H9 (cell line): ENCODE measurements around the gene ERC1. TPM values are rescaled to one million over a fixed set of nuclear protein-coding genes. Genes with fewer than 3 reads are reported as not detected.

Source experiments
- DNase-seq: peaks from one replicate; pipeline ENCODE4 v3.0.0-alpha.2; 2017
- H2AFZ ChIP-seq: one replicate; pipeline ENCODE4 v1.6.1; 2013; ENCODE audit warnings: mild to moderate bottlenecking, low read length, control low read depth, moderate library complexity
- H2AK5ac ChIP-seq: 2 replicates; pipeline ENCODE4 v1.6.1; 2013; ENCODE audit warnings: low read length, control low read depth, mixed read lengths; ENCODE audit not compliant: insufficient read length
- H2BK120ac ChIP-seq: one replicate; pipeline ENCODE4 v1.6.1; 2013; ENCODE audit warnings: low read depth, mild to moderate bottlenecking, low read length, control low read depth, inconsistent platforms; ENCODE audit not compliant: poor library complexity, severe bottlenecking
- H2BK12ac ChIP-seq: 2 replicates; pipeline ENCODE4 v1.6.1; 2013; ENCODE audit warnings: low read length, control low read depth, mixed read lengths, low read depth; ENCODE audit not compliant: insufficient read length
- H2BK15ac ChIP-seq: 2 replicates; pipeline ENCODE4 v1.6.1; 2013; ENCODE audit warnings: low read depth, low read length, control low read depth
- H2BK20ac ChIP-seq: one replicate; pipeline ENCODE4 v1.6.1; 2013; ENCODE audit warnings: low read depth, mild to moderate bottlenecking, low read length, control low read depth, inconsistent platforms; ENCODE audit not compliant: poor library complexity, severe bottlenecking
- H2BK5ac ChIP-seq: 2 replicates; pipeline ENCODE4 v1.6.1; 2013; ENCODE audit warnings: low read length, control low read depth, mixed read lengths; ENCODE audit not compliant: insufficient read length
- H3K14ac ChIP-seq: 2 replicates; pipeline ENCODE4 v1.6.1; 2013; ENCODE audit warnings: low read length, control low read depth; ENCODE audit not compliant: insufficient read depth
- H3K18ac ChIP-seq: 2 replicates; pipeline ENCODE4 v1.6.1; 2013; ENCODE audit warnings: low read depth, mild to moderate bottlenecking, mixed read lengths, low read length, control low read depth; ENCODE audit not compliant: insufficient read length
- H3K23ac ChIP-seq: 2 replicates; pipeline ENCODE4 v1.6.1; 2013; ENCODE audit warnings: low read length, control low read depth, mixed read lengths, low read depth; ENCODE audit not compliant: insufficient read length
- H3K23me2 ChIP-seq: 2 replicates; pipeline ENCODE4 v1.6.1; 2013; ENCODE audit warnings: low read depth, mild to moderate bottlenecking, mixed read lengths, low read length, control low read depth; ENCODE audit not compliant: insufficient read length, poor library complexity, severe bottlenecking
- H3K27ac ChIP-seq: 2 replicates; pipeline ENCODE4 v1.5.1; 2013; ENCODE audit warnings: low read length, control low read depth, mixed read lengths, low read depth; ENCODE audit not compliant: insufficient read length
- H3K27me3 ChIP-seq: 2 replicates; pipeline ENCODE4 v1.6.1; 2013; ENCODE audit warnings: low read length, control low read depth, inconsistent platforms; ENCODE audit not compliant: insufficient read depth
- H3K4ac ChIP-seq: 2 replicates; pipeline ENCODE4 v1.6.1; 2013; ENCODE audit warnings: low read depth, mild to moderate bottlenecking, control low read depth, inconsistent platforms, low read length, moderate library complexity
- H3K4me1 ChIP-seq: 2 replicates; pipeline ENCODE4 v1.6.1; 2013; ENCODE audit warnings: low read length, control low read depth, inconsistent platforms; ENCODE audit not compliant: insufficient read depth
- H3K4me2 ChIP-seq: 2 replicates; pipeline ENCODE4 v1.6.1; 2013; ENCODE audit warnings: low read length, control low read depth, mixed read lengths; ENCODE audit not compliant: insufficient read length, insufficient read depth
- H3K56ac ChIP-seq: 2 replicates; pipeline ENCODE4 v1.6.1; 2013; ENCODE audit warnings: low read depth, mild to moderate bottlenecking, mixed read lengths, low read length, control low read depth; ENCODE audit not compliant: insufficient read length
- H3K79me1 ChIP-seq: 2 replicates; pipeline ENCODE4 v1.6.1; 2013; ENCODE audit warnings: low read depth, mild to moderate bottlenecking, moderate library complexity, low read length, control low read depth, inconsistent platforms; ENCODE audit not compliant: insufficient read depth, poor library complexity, severe bottlenecking
- H3K79me2 ChIP-seq: 2 replicates; pipeline ENCODE4 v1.6.1; 2013; ENCODE audit warnings: low read length, control low read depth, inconsistent platforms; ENCODE audit not compliant: insufficient read depth
- H3K9ac ChIP-seq: 2 replicates; pipeline ENCODE4 v1.6.1; 2013; ENCODE audit warnings: low read length, control low read depth, mixed read lengths; ENCODE audit not compliant: insufficient read length; ENCODE audit errors: extremely low read depth
- H3K9me3 ChIP-seq: one replicate; pipeline ENCODE4 v1.6.1; 2013; ENCODE audit warnings: low read depth, low read length, inconsistent platforms; ENCODE audit not compliant: control insufficient read depth
- H3T11ph ChIP-seq: one replicate; pipeline ENCODE4 v1.6.1; 2013; ENCODE audit warnings: mild to moderate bottlenecking, low read length, control low read depth, inconsistent platforms
- H4K20me1 ChIP-seq: one replicate; pipeline ENCODE4 v1.6.1; 2013; ENCODE audit not compliant: control insufficient read depth, insufficient read length, insufficient read depth
- H4K5ac ChIP-seq: 2 replicates; pipeline ENCODE4 v1.6.1; 2013; ENCODE audit warnings: low read depth, mild to moderate bottlenecking, mixed read lengths, low read length, control low read depth; ENCODE audit not compliant: insufficient read length
- H4K8ac ChIP-seq: replicated peaks from 2 replicates; pipeline ENCODE4 v1.6.1; 2013; ENCODE audit warnings: low read length, control low read depth, mixed read lengths, low read depth; ENCODE audit not compliant: insufficient read length
- H4K91ac ChIP-seq: 2 replicates; pipeline ENCODE4 v1.6.1; 2013; ENCODE audit warnings: low read depth, mild to moderate bottlenecking, moderate library complexity, mixed read lengths, low read length, control low read depth; ENCODE audit not compliant: insufficient read length
- H3K27ac Mint-ChIP-seq, 3 experiments: 2 replicates in 2 of 3; 3 replicates in 1 of 3; pipeline ENCODE4 v1.8.0; 2020 to 2021; ENCODE audit warnings: mixed read lengths in 3 of 3, mild to moderate bottlenecking in 1 of 3, moderate library complexity in 1 of 3
- H3K27me3 Mint-ChIP-seq: 2 replicates; pipeline ENCODE4 v1.8.0; 2021; ENCODE audit warnings: low read depth, mild to moderate bottlenecking, moderate library complexity, mixed read lengths
- H3K36me3 Mint-ChIP-seq, 3 experiments: 2 replicates in 2 of 3; 3 replicates in 1 of 3; pipeline ENCODE4 v1.8.0; 2020 to 2021; ENCODE audit warnings: low read depth in 3 of 3, mixed read lengths in 3 of 3; ENCODE audit not compliant: insufficient read depth in 1 of 3
- H3K4me1 Mint-ChIP-seq, 2 experiments: 2 replicates each; pipeline ENCODE4 v1.8.0; 2020; ENCODE audit warnings: mixed read lengths in 2 of 2
- H3K4me3 Mint-ChIP-seq, 2 experiments: 2 replicates in 1 of 2; 3 replicates in 1 of 2; pipeline ENCODE4 v1.8.0; 2020 to 2021; ENCODE audit warnings: mild to moderate bottlenecking in 2 of 2, mixed read lengths in 2 of 2, moderate library complexity in 1 of 2
- H3K9me3 Mint-ChIP-seq, 2 experiments: 2 replicates in 1 of 2; 3 replicates in 1 of 2; pipeline ENCODE4 v1.8.0; 2020; ENCODE audit warnings: mild to moderate bottlenecking in 2 of 2, mixed read lengths in 2 of 2, moderate library complexity in 1 of 2
- WGBS: extraction: QIAGEN DNeasy Blood & Tissue Kit; methylation state at CpG from one replicate; pipeline ENCODE4 v1.1.7; 2013; ENCODE audit warnings: missing lambda C conversion rate, low lambda C conversion rate, mixed read lengths; ENCODE audit not compliant: insufficient read length; ENCODE audit errors: extremely low coverage; 5-methylcytosine and 5-hydroxymethylcytosine counted together
- total RNA-seq: library from RNA; stranded (reverse); gene quantifications from 2 replicates; pipeline ENCODE4 v1.2.1, GENCODE V29; 2021
- TF ChIP-seq, protein P1 (sequence below): fragments of 200-600 bp; sonication (generic); conservative IDR thresholded peaks from 3 replicates; pipeline ENCODE4 v1.8.0; 2021; ENCODE audit warnings: antibody characterized with exemption, mild to moderate bottlenecking

The ERC1 gene
- total RNA-seq, 1 experiment from 2014 or later: 51.2 TPM

DNA sequence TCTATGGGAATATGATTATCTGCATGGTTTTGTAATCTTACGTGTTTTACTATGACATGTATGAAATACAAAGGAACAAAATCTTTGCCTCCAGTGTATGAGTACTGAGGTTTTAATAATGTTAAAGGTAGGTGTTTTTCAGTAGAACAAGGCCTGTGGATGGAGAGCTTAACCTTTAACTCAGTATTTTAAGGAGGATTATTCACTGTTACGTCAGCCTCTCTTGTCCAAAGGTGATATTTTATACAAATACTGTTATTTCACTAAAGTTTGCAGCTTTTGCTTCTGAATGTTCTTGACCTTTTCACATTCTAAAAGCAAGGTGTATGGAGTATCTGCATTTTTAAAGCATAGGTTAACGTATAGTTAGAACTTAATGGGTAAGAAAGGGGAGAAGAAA lies 195.3 kb downstream of the ERC1 start:
- Histone ChIP-seq H3K23me2 (no peaks in the 10 kb centered on the region), H3K14ac (no peak overlapping the region), H3K27ac (no peak overlapping the region)

More for the DNA sequence above, 195.3 kb downstream of the ERC1 start:
- Histone ChIP-seq H2BK12ac (no peak overlapping the region), H3T11ph (no peak overlapping the region), H3K79me1 (no peaks in the 10 kb centered on the region), H3K4ac (no peak overlapping the region), H2AFZ (no peak overlapping the region), H3K56ac (no peak overlapping the region), H3K9me3 (no peaks in the 10 kb centered on the region), H2BK20ac (no peak overlapping the region), H4K20me1 (no peaks in the 10 kb centered on the region), H3K23ac (no peak overlapping the region), H2AK5ac (no peak overlapping the region), H4K5ac (no peak overlapping the region), H3K27me3 (no peaks in the 10 kb centered on the region), H3K18ac (no peak overlapping the region), H2BK5ac (no peak overlapping the region), H4K91ac (no peak overlapping the region), H2BK120ac (no peak overlapping the region), H3K4me1 (no peaks in the 10 kb centered on the region), H3K4me2 (no peak overlapping the region), H2BK15ac (no peak overlapping the region), H3K9ac (no peak overlapping the region), H4K8ac (no peak overlapping the region), H3K79me2 (no peaks in the 10 kb centered on the region)
- Mint-ChIP-seq H3K27ac (no peak overlapping the region), H3K27me3 (no peaks in the 10 kb centered on the region), H3K9me3 (no peaks in the 10 kb centered on the region), H3K36me3 (peaks cover 0 to 37% (median 30%) of the 10 kb centered on the region in 3 experiments; a peak in 5 of 7 replicates), H3K4me1 (peaks cover 9 to 19% of the 10 kb centered on the region in 2 experiments), H3K4me3 (no peak overlapping the region)
- DNase-seq: no peak
- TF ChIP-seq, protein P1, sequence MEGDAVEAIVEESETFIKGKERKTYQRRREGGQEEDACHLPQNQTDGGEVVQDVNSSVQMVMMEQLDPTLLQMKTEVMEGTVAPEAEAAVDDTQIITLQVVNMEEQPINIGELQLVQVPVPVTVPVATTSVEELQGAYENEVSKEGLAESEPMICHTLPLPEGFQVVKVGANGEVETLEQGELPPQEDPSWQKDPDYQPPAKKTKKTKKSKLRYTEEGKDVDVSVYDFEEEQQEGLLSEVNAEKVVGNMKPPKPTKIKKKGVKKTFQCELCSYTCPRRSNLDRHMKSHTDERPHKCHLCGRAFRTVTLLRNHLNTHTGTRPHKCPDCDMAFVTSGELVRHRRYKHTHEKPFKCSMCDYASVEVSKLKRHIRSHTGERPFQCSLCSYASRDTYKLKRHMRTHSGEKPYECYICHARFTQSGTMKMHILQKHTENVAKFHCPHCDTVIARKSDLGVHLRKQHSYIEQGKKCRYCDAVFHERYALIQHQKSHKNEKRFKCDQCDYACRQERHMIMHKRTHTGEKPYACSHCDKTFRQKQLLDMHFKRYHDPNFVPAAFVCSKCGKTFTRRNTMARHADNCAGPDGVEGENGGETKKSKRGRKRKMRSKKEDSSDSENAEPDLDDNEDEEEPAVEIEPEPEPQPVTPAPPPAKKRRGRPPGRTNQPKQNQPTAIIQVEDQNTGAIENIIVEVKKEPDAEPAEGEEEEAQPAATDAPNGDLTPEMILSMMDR: no peak
- no CpG with 5 or more reads among the region's 3 CpGs for WGBS
